HG03060 (cell line): ENCODE results near the gene TKFC.

Experiments
- ATAC-seq: cut with Tn5 transposase; IDR thresholded peaks from one replicate; pipeline ENCODE4 v1.9.1; 2021; ENCODE audit warnings: low read depth, moderate number of reproducible peaks; ENCODE audit not compliant: unreplicated experiment

The TKFC gene

DNA sequence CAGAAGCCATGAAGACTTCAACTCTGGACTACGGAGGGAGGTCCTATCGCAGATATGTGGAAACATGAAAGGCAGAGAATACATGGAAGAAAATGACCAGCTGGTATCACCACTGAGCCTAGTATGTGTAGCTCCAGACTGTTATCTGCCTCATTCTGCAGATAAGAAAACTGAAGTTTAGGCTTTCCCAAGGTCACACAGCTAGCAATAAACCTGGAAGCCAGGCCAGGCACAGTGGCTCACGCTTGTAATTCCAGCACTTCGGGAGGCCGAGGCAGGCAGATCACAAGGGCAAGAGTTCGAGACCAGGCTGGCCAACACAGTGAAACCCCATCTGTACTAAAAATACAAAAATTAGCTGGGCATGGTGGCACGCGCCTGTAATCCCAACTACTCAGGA lies 22.3 kb upstream of the TKFC start:
- no peak for ATAC-seq

DNA sequence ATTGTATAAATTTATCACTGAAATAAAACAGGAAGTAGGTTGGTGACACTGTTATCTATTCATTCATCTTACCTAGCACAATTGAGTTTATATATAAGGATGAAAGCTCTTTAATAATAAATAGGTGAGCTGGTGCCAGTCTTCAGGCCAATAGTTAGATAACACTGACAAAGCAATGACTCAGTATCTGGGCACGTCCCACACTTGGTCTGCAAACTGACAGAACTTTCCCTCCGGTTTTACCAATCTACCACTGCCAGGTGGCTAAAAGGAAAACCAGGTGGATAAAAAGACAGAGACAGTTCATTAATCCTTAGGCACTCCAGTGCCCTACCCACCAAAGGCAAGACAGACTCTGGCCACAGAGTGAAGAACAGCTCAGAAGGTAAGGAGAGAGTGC lies 17.8 kb upstream of the TKFC start:
- no peak for ATAC-seq

DNA sequence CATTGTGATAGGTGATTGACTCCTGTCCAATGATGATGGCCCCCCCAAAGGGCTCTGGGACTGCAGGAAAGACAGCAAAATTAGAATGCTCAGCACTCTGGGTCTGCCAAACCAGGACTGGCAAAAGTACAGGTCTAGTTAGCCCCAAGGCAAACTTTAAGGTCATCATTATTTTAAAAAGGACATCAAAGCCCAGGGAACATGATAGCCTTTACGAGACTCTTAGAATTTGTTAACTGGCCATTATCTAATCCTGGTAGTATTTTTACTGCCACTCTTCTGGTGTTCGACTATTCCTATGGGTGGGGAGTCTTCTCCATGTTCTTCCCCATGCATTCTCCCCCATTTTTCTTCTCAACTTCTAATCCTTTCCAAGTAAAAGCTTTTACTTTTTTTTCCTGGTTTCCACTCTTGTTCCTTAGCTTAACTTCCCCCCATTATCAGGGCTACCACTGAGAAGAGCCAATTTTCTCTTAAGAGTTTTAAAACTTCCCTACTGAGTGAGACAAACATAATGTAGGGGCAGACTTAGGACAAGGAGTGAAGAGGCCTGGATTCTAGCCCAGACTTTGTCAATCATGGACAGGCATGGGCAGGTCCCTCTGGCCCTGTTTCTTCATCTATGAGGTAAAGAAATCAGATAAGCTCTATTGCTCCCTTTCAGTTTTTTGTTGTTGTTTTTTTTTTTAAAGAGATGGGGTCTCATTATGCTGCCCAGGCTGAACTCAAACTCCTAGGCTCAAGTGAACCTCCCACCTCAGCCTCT lies 7.2 kb upstream of the TKFC start:
- ATAC-seq = no peak

DNA sequence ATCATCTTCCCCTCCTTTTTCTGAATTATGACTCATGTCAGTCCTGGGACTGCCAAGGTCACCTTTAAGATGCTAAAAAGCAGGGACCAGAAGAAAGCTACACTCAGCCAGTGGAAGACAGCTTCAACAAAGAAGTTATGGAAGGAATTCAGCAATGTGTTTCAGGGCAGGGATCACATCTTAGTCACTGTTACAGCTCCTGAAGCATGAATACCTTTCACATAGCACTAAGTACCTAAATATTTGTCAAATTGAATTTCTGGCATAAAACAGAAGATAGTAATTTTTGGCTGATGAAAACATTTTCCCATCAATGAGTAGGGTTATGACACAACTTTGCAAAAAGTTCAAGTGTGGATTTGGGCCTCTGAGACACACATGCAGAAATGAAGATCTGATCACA lies 5.4 kb upstream of the TKFC start:
- no peak for ATAC-seq

DNA sequence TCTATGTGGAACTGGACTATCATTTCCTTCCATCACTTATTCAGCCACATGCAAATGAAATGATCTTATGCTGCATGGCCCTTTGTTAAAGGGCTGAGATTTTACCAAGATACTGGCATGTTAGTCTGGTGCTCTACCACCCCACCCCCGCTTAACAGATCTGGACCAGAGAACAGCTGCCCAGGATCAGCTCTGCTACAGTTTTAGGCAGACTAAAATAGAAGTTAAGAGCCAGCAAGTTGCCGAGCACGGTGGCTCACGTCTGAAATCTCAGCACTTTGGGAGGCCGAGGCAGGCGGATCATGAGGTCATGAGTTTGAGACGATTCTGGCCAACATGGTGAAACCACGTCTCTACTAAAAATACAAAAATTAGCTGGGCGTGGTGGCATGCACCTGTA lies 4.7 kb upstream of the TKFC start:
- ATAC-seq = no peak

DNA sequence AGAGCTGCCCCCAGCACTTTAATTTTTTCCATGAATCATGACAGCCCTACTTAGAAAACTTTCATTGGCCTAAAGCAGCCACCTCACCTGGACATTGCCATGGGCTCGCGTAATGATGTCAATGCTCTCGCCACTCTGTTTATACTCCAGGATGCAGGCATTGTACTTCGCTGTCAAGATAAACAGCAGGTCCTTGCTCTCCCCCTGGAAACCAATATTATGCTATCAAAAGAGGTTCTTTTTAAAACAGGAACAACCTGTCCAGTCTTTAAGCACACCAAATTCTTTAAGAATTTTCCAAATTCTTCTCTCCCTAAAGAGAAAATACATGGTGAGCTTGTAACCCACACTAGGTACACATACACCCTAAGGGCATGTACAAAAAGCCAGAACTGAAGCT lies 3.2 kb upstream of the TKFC start:
- ATAC-seq = no peak

DNA sequence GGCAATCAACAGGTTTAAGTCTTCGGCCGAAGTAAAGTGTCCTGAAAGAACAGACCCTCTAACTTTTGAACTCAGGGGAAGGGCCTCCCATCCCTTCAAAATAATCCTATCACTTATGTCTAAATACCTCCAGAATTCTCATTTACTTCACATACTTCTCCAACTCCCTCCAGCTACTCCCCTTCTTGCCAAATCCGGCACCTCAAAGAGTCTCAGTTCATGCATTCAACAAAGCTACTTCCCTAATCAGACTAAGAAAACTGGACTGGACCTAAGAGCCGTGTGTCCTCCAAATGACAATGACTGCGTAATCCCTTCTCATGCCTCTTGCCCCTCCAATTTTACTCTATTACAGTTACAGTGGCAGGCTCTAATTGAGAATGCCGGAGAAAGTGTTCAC lies 1.4 kb upstream of the TKFC start:
- no peak for ATAC-seq

DNA sequence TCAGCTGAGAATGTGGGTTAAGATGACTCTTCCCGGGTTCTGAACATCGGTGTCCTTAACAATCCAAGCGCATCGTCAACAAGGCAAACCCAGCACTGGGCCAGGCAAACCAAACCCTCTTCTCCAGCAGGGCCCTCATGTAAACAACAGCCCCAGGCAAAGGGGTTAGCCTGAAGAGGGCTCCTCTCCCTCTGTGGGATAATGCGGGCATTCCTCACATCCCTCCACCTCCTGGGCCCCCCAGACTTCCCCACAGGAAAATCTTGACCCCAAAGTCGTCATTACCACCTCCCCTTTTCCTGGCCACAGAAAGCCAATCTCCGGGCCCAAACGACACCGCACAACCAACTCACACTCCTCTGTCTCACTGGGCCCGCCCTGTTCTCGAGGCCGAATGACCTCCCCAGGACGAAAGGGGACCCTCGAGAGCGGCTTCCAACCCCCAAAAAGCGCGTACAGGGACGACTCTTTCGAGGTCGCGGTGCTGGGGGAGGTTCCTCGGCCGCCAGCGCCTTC lies 689 bp upstream of the TKFC start:
- no peak for ATAC-seq

DNA sequence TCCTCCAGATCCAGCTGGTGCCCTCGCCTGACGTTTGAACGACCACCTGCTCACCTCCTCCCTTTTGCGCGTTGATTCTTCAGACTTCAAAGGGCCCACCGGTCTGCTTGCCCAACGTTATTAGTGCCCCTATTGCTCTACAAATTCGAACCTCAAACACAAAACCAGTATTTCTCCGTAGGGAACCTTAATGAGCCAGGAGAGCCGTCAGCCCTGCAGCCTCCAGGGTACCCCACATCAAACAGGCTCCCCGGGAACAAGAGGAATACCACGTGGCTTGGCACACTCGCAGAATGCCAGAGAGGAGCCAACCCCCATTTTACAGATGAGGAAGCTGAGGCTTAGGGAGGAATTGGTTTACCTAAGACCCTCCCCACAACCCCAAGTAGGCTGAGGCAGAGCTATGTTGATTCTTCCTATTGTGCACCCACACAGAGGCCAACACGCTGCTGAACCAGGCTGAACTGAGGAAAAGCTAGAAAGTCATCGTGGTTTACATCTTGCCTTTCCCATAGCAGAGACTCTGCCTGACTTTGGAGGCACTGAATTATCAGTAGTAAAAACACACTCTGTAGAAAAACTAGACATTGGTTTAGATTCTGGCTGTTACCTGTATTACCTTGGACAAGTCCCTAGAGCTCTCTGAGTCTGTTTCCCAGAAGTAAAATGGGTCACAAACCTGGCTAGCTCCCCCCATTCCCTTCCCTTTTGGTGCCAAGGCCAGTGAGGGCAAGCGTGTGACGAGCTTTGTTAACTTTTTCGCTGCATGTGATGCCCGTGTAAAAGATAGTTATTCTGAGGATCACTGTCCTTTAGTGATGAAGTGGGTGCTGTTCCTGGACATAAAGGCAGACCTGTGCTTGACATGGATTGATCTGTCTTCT lies 764 bp downstream of the TKFC start:
- no peak for ATAC-seq

DNA sequence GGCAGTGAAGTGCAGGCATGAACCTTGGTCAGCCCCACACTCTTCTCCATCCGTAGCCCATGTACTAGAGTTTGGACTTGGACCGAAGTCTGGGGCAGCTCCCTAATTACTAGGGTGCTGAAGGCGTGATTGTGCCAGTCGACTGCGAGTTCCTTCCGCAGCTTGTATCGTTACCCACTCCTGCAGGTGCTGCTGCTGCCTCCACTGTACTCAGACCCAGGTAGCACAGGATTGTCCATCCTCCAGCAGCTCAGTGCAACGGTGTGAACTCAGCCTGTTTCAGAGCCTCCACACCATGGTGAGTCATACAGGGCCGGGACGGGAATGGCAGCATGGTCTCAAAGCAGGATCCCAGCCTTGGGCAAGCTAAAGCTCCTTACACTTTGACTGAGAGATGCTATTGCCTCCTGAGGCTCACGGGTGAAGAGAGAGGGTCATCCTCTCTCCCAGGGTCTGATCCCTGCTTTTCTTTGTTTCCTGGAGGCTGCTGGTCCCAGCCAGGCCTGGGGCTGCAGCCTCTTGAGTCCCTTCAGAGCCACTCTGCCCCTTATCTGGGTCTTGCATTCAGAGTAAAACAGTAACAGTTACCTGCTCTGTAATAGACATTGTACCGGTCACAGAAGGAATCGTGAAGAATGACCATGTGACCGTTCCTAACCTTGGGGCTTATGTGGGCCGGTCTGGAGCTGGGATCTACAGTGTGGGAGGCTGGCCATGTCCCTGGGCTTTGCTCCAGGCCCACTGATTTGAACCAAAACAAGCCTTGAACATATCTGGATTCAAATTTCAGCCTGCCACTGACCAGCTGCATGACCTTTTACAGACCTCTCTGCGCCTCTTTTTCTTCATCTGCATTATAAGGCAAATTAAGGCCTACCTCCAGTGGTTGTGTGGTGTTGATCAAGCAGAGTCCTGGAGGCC lies 1.7 kb downstream of the TKFC start:
- ATAC-seq = no peak

DNA sequence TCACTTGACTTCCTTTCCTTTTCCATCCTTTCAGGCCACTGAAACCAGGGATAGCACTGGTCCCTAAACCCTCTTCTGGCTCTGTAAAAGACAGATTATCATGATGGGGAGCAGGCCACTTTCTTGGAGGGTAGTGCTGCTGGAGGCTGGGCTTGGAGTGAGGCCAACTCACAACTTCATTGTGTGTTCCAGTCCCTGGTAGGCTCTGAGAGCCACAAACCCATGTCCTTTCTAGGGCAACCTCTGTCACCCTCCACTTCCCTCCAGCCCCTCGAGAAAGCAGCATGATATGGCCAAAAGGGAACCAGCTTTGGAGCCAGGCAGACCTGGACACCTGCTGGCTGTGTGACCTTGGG lies 2.3 kb downstream of the TKFC start:
- ATAC-seq = no peak

DNA sequence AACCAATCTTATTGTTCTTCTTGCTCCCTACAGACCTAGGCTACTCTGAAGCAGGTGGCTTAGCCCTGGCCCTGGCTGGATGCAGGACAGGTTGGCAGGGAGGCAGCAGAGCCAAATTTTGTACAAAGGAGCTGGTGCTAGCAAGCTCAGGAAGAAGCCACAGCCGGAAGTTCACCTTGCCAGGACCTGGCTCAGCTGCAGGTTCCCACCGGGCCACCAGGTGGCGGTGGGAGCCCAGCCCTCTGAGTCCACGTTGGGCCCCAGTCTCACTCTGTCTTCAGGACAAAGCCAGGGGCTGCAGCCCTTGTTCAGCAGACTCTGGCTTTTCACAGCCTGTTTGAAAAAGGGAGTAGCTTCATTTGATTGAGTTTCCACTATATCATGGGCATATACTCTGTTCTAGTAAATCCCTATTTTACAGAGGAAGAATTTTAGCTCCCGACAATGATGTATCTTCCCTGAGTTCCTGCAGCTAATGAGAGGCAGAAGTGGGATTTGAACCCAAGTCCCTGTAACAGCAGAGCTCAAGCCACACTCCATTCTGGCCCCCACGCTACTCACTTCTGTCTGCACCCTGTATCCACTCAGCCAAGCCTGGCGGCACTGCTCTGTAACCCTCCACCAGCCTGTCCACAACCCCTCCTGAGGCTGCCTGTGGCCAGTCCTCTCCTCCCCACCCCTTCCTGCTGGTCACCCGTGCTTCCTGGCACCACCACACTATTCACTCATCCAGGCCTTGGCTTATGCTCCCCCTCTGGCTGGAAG lies 3.3 kb downstream of the TKFC start:
- ATAC-seq = no peak

DNA sequence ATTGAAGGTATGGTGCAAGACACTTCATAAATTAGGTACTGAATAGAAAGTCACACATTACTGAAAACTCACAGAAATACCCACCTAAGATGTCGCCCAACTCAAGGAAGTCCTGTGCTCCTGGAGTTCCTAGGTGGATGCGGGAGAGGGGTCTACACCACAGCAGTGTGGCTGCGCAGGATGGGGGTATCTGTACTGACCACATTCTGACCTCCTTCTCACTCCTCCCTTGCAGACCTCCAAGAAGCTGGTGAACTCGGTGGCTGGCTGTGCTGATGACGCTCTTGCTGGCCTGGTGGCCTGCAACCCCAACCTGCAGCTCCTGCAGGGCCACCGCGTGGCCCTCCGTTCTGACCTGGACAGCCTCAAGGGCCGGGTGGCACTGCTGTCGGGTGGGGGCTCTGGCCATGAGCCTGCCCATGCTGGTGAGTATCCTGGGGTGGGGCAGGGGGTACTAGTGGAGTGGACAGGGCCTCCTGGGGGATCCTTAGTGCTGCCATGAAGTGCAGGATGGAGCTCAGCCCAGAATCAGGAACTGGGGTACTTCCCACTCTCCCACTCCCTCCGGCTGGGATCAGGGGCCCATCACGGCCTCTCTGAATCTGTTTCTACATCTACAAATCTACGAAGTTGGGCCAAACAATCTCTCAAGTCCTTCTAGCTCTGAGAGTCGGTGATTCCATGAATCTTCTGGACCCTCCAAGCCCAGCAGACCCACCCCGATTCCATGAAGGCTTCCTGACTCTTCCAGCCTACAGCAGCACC lies 4.9 kb downstream of the TKFC start:
- ATAC-seq = no peak

DNA sequence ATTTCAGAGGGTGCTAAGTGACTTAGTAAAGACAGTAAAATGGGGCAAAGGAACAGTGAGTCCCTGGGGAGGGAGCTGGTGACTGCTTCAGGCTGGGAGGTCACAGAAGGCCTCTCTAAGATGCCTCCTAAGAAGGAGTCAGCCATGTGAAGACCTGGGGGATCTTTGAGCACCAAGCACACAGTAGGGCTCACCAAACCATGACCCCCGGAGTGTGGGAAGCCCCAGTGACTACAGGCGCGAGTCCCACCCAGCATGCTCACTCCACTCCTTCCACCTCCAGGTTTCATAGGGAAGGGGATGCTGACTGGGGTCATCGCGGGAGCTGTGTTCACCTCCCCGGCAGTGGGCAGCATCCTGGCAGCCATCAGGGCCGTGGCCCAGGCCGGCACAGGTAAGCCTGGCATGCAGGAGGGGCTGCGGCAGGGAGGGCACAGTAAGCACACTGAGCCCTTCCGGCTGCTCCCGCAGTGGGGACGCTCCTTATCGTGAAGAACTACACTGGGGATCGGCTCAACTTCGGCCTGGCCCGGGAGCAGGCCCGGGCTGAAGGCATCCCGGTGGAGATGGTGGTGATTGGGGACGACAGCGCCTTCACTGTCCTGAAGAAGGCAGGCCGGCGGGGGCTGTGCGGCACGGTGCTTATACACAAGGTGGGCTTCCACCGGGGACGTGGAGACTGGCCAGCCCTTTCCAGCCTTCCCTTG lies 5.9 kb downstream of the TKFC start:
- ATAC-seq = no peak

DNA sequence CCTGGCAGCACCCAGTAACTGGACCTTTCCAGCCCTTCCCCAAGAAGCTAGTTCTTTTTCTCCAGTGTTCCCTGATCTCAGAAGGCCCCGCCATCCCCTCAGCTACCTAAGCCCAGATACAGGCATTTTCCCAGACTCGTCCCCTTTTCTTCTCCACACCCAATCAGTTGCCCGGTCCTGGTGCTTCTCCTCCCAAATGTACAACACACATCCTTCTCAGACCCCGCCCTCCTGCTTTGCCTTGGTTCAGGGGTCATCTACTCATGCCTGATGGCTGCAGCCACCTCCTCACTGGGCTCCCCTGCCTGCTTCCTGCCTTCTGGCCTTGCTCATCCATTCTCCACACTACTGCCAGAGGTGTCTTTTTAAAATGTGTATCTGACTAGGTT lies 6.5 kb downstream of the TKFC start:
- ATAC-seq = no peak

DNA sequence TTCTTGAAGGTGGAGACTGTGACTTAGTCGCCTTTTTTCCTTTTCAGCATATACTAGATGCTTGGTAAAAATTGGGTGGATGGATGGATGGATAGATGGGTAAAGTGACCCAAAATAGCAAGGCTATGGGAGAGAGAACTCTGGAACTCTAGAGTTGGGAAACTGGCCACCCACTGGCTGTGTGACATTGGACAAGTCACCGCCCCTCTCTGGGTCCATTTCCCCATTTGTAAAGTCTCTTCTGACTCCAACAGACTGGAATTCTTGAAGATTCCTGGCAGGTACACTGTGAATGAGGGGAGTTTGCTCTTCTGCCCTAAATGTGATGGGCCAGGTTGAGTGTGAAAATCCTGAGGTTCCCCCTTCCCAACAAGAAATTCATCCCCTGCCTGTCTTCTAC lies 8.0 kb downstream of the TKFC start:
- ATAC-seq = no peak

DNA sequence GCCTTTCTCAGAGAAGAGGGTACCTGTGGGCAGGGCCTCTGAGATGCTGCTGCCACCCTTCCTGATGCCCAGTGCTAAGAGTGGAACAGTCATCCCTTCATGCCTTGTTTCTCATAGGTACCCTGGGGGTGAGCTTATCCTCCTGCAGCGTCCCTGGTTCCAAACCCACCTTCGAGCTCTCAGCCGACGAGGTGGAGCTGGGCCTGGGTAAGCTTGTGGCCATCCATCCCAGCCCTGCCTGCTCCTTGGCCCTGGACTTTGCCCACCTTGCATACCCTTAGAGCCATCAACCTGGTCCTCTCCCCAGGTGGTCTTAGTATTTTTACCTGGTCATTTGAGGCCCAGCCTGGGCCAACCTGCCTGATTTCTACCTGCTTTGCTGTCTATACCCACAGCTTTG lies 8.7 kb downstream of the TKFC start:
- ATAC-seq = no peak

DNA sequence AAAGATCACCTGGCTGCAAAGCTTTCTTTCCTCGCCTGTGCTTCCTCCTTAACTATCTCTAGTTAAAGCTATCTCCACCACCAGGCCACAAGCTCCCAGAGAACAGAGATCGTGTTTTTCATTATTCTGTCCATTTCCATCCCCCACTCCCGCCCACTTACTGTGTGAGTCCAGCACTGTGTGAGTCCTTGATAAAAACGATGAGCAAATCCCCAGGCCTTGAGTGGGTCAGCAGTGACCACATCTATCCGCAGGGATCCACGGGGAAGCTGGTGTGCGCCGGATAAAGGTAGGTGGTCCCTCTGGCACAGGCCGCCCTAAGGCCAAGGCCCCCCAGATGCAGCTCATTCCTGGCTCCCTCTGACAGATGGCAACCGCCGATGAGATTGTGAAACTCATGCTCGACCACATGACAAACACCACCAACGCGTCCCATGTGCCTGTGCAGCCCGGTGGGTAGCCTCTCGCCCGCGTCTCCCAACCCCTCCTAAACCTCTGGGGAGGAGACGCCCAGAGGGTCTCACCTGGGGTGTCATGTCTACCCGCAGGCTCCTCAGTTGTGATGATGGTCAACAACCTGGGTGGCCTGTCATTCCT lies 9.3 kb downstream of the TKFC start:
- no peak for ATAC-seq
